Stimulated activated CD4-positive, alpha-beta T cell treated with anti-CD3 and anti-CD28 coated beads, Interleukin-15, amount 100 ng/mL, for 48 hours (primary cell): ENCODE data around the gene NCF1.
"Not testable (repeated sequence)": the region's sequence is repeated elsewhere in the genome, so short reads cannot be mapped to it uniquely, and the experiment has no call there.

Experiments used
- DNase-seq, 2 donors: peaks; one replicate each; pipeline ENCODE4 v3.0.0-alpha.2; 2020; ENCODE audit warnings: low read depth in 2 of 2

NCF1 gene

GRCh38 chr7:74773760-74774750 is at the start of gene NCF1:
Gene NCF1 (plus strand): TSS chr7:74774011. CDS start chr7:74774032, 21 bp downstream.
- DNase-seq = not testable (repeated sequence)

GRCh38 chr7:74725840-74726239 is 48.0 kb upstream of the NCF1 start:
- no peak for DNase-seq

- no peak for DNase-seq
Measured at GRCh38 chr7:74726309-74727101, 47.3 kb upstream of the NCF1 start.

GRCh38 chr7:74728686-74729085 is 45.1 kb upstream of the NCF1 start:
- DNase-seq = not testable (repeated sequence)

GRCh38 chr7:74730186-74730585 is 43.6 kb upstream of the NCF1 start:
- DNase-seq = not testable (repeated sequence)

- not testable (repeated sequence) for DNase-seq
Measured at GRCh38 chr7:74739974-74740703, 33.7 kb upstream of the NCF1 start.

GRCh38 chr7:74743936-74744557 is 29.8 kb upstream of the NCF1 start:
- DNase-seq = not testable (repeated sequence)

- DNase-seq = not testable (repeated sequence)
Measured at GRCh38 chr7:74753921-74754482, 19.8 kb upstream of the NCF1 start.

GRCh38 chr7:74756673-74757072 is 17.1 kb upstream of the NCF1 start:
- not testable (repeated sequence) for DNase-seq

- not testable (repeated sequence) for DNase-seq
Measured at GRCh38 chr7:74758268-74758667, 15.5 kb upstream of the NCF1 start.

- DNase-seq = not testable (repeated sequence)
Measured at GRCh38 chr7:74758982-74759381, 14.8 kb upstream of the NCF1 start.

- not testable (repeated sequence) for DNase-seq
Measured at GRCh38 chr7:74765205-74765918, 8.4 kb upstream of the NCF1 start.

- not testable (repeated sequence) for DNase-seq
Measured at GRCh38 chr7:74766509-74766908, 7.3 kb upstream of the NCF1 start.

- not testable (repeated sequence) for DNase-seq
Measured at GRCh38 chr7:74766991-74767390, 6.8 kb upstream of the NCF1 start.

GRCh38 chr7:74770062-74770461 is 3.7 kb upstream of the NCF1 start:
- DNase-seq = not testable (repeated sequence)

GRCh38 chr7:74772093-74772492 is 1.7 kb upstream of the NCF1 start:
- not testable (repeated sequence) for DNase-seq

GRCh38 chr7:74775111-74775510 is 1.3 kb downstream of the NCF1 start:
- not testable (repeated sequence) for DNase-seq

GRCh38 chr7:74779053-74779452 is 5.2 kb downstream of the NCF1 start:
- DNase-seq = not testable (repeated sequence)

GRCh38 chr7:74781746-74782145 is 7.9 kb downstream of the NCF1 start:
- not testable (repeated sequence) for DNase-seq

GRCh38 chr7:74783595-74783994 is 9.8 kb downstream of the NCF1 start:
- not testable (repeated sequence) for DNase-seq
